RWPE1 (cell line): ENCODE results near the gene SNED1.
A peak's percentile ranks its signal among the peaks of the same experiment; 100 is the strongest.

ENCODE experiments used
- CTCF ChIA-PET: fragments of 350-600 bp; sonication (Branson Sonifier 250); formaldehyde crosslinking; extraction: SDS; loops from one replicate; lab custom pipeline; 2021; lab: Yijun Ruan, JAX
- POLR2A ChIA-PET: fragments of 400-600 bp; formaldehyde crosslinking; extraction: SDS; loops from one replicate; lab custom pipeline; 2020; ENCODE audit warnings: antibody characterized with exemption; ENCODE audit not compliant: low non-redundant PET; lab: Yijun Ruan, JAX
- DNase-seq: peaks from one replicate; pipeline ENCODE4 v3.0.0; 2012; ENCODE audit warnings: low spot score
- H3K27ac ChIP-seq: fragments of 450-650 bp; 2 replicates; pipeline ENCODE4 v1.5.1; 2017
- TF ChIP-seq, protein P1 (sequence below): fragments of 450-650 bp; conservative IDR thresholded peaks from 2 replicates; pipeline ENCODE4 v1.5.1; 2017; ENCODE audit warnings: low read depth, mild to moderate bottlenecking

SNED1 gene

DNA sequence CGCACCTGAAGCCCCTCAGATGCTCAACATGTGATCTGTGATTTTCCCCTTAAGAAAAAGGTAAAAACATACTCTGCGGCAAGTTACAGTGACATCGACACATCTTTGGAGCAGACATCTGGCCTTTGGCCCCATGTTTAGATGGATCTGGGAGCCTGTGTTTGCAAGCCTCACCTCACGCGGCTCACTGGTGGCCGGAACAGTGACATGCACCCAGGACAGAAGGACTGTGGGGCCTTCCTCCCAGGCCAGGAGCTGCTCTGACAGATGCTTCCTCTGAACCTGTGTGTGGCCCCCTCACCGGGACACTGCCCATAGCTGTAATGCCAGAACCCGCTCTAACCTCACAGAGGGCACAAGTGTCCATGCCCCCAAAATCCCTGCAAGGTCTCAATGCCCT is 137.8 kb downstream of the SNED1 start:
- CTCF ChIA-PET: interaction anchor here (1.0 kb wide), 1 partner anchor 10 kb away, joined by 3 read pairs; no protein-coding TSS in a partner anchor
- TF ChIP-seq, protein P1, sequence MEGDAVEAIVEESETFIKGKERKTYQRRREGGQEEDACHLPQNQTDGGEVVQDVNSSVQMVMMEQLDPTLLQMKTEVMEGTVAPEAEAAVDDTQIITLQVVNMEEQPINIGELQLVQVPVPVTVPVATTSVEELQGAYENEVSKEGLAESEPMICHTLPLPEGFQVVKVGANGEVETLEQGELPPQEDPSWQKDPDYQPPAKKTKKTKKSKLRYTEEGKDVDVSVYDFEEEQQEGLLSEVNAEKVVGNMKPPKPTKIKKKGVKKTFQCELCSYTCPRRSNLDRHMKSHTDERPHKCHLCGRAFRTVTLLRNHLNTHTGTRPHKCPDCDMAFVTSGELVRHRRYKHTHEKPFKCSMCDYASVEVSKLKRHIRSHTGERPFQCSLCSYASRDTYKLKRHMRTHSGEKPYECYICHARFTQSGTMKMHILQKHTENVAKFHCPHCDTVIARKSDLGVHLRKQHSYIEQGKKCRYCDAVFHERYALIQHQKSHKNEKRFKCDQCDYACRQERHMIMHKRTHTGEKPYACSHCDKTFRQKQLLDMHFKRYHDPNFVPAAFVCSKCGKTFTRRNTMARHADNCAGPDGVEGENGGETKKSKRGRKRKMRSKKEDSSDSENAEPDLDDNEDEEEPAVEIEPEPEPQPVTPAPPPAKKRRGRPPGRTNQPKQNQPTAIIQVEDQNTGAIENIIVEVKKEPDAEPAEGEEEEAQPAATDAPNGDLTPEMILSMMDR: no peak
- no peak overlapping the region for H3K27ac ChIP-seq
- no peak for DNase-seq
- POLR2A ChIA-PET: no interaction called here

DNA sequence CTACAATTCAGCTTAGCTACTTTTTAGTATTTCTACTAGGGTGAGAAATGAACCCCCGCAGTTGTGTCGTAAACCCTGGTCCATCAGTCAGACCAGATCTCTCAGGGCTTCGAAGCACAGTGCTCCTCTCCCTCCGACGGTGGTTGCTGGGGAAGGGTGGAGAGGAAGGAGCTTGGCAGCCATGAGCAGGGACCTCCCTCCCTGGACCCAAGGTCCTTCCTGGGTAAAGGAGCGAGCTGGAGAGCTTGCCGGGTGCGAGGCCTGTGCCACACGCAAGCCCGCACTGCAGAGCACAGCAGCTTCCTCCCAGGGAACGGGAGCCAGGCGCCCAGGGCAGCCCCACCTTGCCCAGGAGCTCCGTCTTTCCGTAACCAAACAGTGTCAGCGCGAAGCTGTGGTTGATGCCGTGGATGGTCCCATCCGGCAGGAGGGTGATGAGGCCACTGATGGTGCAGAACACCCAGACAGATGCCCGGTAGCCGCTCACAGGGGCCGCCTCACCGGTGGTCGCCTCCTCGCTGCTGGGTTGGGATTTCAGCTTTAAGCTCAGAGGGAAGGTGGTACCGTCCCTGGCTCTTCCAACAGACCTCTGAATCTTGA is 138.3 kb downstream of the SNED1 start:
- no peak overlapping the region for H3K27ac ChIP-seq
- no peak for DNase-seq
- CTCF ChIA-PET: interaction anchor here (0.7 to 1.0 kb wide), 3 partner anchors 9 to 243 kb away, joined by 3 to 9 read pairs (median 3); partner anchors contain the start of gene MTERF4
- POLR2A ChIA-PET: no interaction called here
- TF ChIP-seq, protein P1: no peak

DNA sequence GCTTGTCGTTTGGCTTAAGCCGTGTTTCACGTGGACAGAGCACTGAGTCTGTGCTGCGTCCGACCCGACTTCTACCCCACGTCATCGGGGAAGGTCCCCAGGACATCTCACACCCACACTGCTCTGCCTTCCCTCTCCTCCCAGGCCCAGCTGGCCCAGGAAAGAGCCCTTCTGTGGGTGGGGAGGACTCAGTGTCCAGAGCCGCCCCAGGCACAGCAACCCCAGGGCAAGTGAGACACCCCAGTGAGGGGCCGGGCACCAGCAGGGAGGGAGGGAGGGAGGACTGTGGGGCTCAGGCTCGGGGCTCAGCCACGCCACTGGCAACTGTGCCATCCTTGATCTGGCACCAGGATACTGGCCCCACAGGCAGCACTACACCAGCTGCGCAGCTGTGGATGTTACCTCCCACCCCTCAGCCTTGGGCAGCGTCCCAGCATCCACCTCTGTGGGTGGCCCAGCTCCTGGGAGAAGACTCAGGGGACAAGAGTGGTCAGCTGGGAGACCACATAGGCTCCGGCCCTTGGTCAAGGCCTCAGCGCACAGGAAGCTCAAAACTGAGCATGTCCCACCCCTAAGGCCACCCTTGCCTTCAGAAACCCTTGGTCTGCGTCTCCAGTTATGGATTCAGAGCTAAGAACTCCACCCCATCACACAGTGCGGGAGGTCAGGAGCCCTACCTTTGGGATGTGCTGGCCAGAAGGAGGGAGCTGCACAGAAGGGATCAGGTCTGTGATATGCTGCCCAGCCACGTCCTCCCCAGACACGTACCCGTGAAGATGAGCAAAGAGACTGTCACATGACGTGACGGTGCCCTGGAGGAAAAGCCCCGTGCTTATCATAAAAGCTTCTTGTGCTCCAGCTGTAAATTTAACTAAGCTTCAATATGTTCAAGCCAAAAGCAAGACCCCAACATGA is 139.1 kb downstream of the SNED1 start:
- no peak for DNase-seq
- ChIA-PET CTCF (interaction anchor here (0.6 to 1.0 kb wide), 4 partner anchors 8 to 365 kb away, joined by 3 to 9 read pairs (median 3); partner anchors contain the start of gene MTERF4), POLR2A (no interaction called here)
- H3K27ac ChIP-seq: no peak overlapping the region
- TF ChIP-seq, protein P1: no peak

DNA sequence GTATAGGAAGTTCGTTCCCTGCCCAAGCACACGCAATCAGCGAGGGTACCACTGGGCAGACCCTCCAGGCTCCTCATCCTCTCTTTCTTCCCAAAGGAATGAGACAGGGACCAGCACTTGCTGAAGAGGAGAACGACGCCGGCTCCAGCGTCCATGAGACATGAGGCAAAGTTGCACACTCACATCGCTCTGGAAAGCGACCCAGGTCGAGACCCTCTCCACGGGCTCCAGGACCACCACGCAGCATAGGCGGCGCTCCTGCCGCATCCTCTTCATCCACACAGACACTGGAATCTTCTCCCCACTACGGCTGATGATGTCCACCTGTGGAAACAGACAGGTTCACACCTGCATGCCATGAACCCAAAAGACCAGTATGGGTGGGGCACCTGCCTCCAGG is 140.1 kb downstream of the SNED1 start:
- no peak for DNase-seq
- ChIA-PET CTCF (interaction anchor here (0.6 kb wide), 1 partner anchor 364 kb away, joined by 3 read pairs; no protein-coding TSS in a partner anchor), POLR2A (no interaction called here)
- TF ChIP-seq, protein P1: no peak
- no peak overlapping the region for H3K27ac ChIP-seq

DNA sequence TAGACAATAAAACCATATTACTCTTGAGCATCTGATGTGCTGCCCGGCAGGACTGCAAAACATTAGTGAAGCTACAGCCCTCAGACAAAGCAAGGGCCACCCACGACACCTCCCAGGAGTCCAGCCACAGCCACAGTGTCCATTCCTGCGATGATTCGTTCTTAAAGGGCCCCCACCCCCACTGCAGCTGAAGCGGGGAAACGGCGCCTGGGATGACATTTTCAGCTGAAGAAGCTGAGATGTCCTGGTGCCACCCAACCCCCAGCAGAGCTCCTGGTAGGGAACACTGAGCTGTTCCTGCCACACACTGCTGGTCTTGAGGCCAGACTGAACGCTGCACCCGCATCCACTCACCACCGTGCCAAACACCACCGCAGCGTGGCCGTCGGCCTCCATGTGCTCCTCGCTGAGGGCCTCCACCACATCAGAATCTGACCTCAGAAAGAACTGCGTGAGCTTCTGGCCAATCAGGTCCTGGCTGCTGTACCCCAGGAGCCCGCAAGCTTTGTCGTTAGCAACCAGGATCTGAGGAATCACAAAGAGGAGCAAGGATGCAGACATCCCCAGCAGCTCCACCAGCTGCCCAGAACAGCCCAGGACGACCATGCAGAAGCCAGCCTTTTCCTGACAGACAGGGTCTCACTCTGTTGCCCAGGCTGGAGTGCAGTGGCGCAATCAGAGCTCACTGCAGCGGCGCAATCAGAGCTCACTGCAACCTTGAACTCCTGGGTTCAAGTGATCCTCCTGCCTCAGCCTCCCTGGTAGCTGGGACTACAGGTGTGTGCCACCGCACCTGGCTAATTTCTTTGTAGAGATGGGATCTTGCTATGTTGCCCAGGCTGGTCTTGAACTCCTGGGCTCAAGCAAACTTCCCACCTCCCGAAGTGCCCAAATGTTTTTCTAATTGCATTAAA is 141.4 kb downstream of the SNED1 start:
- DNase-seq: no peak
- ChIA-PET CTCF (no interaction called here), POLR2A (no interaction called here)
- peak overlapping the region; percentile 25; the same call in 1 of the 2 replicates for H3K27ac ChIP-seq
- TF ChIP-seq, protein P1: no peak
